Pancreas (tissue), 10 donors: Measurements from ENCODE around the gene TBC1D5. TPM values are rescaled to one million over a fixed set of nuclear protein-coding genes. Genes with fewer than 3 reads are reported as not detected.

ENCODE experiments used
- ATAC-seq, 4 donors: fragments of 200-7000 bp; cut with Tn5 transposase; one replicate each; pipeline versions ENCODE4 v1.8.0 to v1.9.1; 2020; ENCODE audit warnings: mild to moderate bottlenecking in 4 of 4, moderate library complexity in 4 of 4
- DNase-seq, 6 donors: peaks; one replicate each; pipeline ENCODE4 v3.0.0-alpha.2; 2020
- FAIRE-seq: peaks from 2 replicates; lab custom pipeline; 2012; peaks lifted over from hg19 to GRCh38; lab: Jason Lieb, UNC
- H3K27ac ChIP-seq, 4 donors: fragments of 200-600 bp; sonication (generic); 1 replicate in 3 of 4; 2 replicates in 1 of 4; pipeline versions ENCODE4 v1.5.0 to v1.8.0; 2020
- H3K27me3 ChIP-seq, 4 donors: fragments of 200-600 bp; one replicate each; pipeline ENCODE4 v1.8.0; 2021
- H3K36me3 ChIP-seq, 3 donors: fragments of 200-600 bp; sonication (generic) in 1 of 3; one replicate each; pipeline versions ENCODE4 v1.5.0 to v1.8.0; 2020 to 2021
- H3K4me1 ChIP-seq, 3 donors: fragments of 200-600 bp; one replicate each; pipeline ENCODE4 v1.8.0; 2021
- H3K4me3 ChIP-seq, 4 donors: fragments of 200-600 bp; sonication (generic) in 2 of 4; one replicate each; pipeline versions ENCODE4 v1.5.0 to v1.8.0; 2020 to 2021
- H3K9me3 ChIP-seq, 4 donors: fragments of 200-600 bp; one replicate each; pipeline ENCODE4 v1.8.0; 2021
- CTCF ChIP-seq, 4 donors: fragments of 200-600 bp; sonication (generic) in 3 of 4; IDR thresholded peaks; one replicate each; pipeline versions ENCODE4 v1.5.0 to v1.8.0; 2021; ENCODE audit warnings: antibody characterized with exemption in 4 of 4
- WGBS, 2 donors: extraction: QIAGEN DNeasy Blood & Tissue Kit; methylation state at CpG; one replicate each; pipeline ENCODE4 v1.1.7; 2013; 5-methylcytosine and 5-hydroxymethylcytosine counted together
- intact Hi-C, 3 donors: fragments of 100-400 bp; cut with DNase I; formaldehyde crosslinking; loops; one replicate each; pipeline versions ENCODE4 v1.11.1 to v1.14.2; 2022
- polyA plus RNA-seq, 2 donors: library from polyadenylated mRNA; stranded (reverse); fragments of 200-250 nt; gene quantifications; one replicate each; pipeline ENCODE4 v1.2.3, GENCODE V29; 2013
- total RNA-seq, 6 donors: library from RNA; stranded (reverse); fragmentation: NEBNext Ultra II Directional in 4 of 6; extraction: Animal tissue kit (Norgen Biotek cat#: 25700) in 4 of 6; gene quantifications; one replicate each; pipeline versions ENCODE4 v1.2.1 to v1.2.4, GENCODE V29; 2021 to 2023
- donor health status: healthy with polysubstance abuse.
- donor health status: DM: no; HTN: no; CAD: no; lungs with moderate emphysema.
- donor health status: DM: no; HTN: no; CAD: no.
- donor health status: control.
- donor health status: control.
- donor health status: Bipolar disorder and iron deficiency.
- donor health status: DM: yes; HTN: yes; CAD: no.
- donor health status: DM: no; HTN: no; CAD: no.
- donor health status: DM: no; HTN: no; CAD: no.
- donor health status: DM: yes; HTN: yes; CAD: no.

TBC1D5 gene
- total and polyA plus RNA-seq, 8 donors = 6.5 to 39.2 (median 19.9) TPM

- Histone ChIP-seq H3K4me3 (no peak overlapping the region), H3K27me3 (no peaks in the 10 kb centered on the region), H3K27ac (no peak overlapping the region), H3K4me1 (no peaks in the 10 kb centered on the region), H3K9me3 (no peaks in the 10 kb centered on the region), H3K36me3 (peaks cover 0 to 10% (median 0%) of the 10 kb centered on the region in 3 donors)
- intact Hi-C loops = no loop called here
- DNase-seq (no peak), ATAC-seq (no peak), FAIRE-seq (peak; percentile 5)
- WGBS, 2 donors = 85 to 88% methylated on average over 4 of the region's 4 CpGs
- TF ChIP-seq CTCF (IDR thresholded peaks at IDR 0.05) = no peak
These were observed 369.8 kb downstream of the TBC1D5 start for GRCh38 chr3:17372362-17373210.

- 91 to 92% methylated on average over 2 of the region's 2 CpGs for WGBS, 2 donors
- DNase-seq = no peak
- Histone ChIP-seq H3K36me3 (peaks cover 0 to 10% (median 0%) of the 10 kb centered on the region in 3 donors), H3K4me3 (no peak overlapping the region), H3K27ac (no peak overlapping the region), H3K27me3 (no peaks in the 10 kb centered on the region), H3K4me1 (no peaks in the 10 kb centered on the region), H3K9me3 (no peaks in the 10 kb centered on the region)
- intact Hi-C loops = no loop called here
- no peak for FAIRE-seq
- TF ChIP-seq CTCF (IDR thresholded peaks at IDR 0.05) = no peak
- no peak for ATAC-seq
These were observed 372.5 kb downstream of the TBC1D5 start for GRCh38 chr3:17369973-17370372.

GRCh38 chr3:17367171-17367570, 375.3 kb downstream of the TBC1D5 start:
- H3K27ac ChIP-seq = no peak overlapping the region
- H3K4me3 ChIP-seq = no peak overlapping the region
- H3K4me1 ChIP-seq = no peaks in the 10 kb centered on the region
- DNase-seq (no peak), FAIRE-seq (no peak), ATAC-seq (no peak)
- H3K9me3 ChIP-seq = no peaks in the 10 kb centered on the region
- TF ChIP-seq CTCF (IDR thresholded peaks at IDR 0.05) = no peak
- H3K36me3 ChIP-seq = peaks cover 0 to 10% (median 0%) of the 10 kb centered on the region in 3 donors
- intact Hi-C loops = no loop called here
- H3K27me3 ChIP-seq = no peaks in the 10 kb centered on the region
- WGBS, 2 donors = 92 to 100% methylated on average over 1 of the region's 1 CpG

GRCh38 chr3:17360991-17361390, 381.4 kb downstream of the TBC1D5 start:
- FAIRE-seq (no peak), ATAC-seq (no peak), DNase-seq (no peak)
- Histone ChIP-seq H3K4me1 (no peaks in the 10 kb centered on the region), H3K9me3 (no peaks in the 10 kb centered on the region), H3K27me3 (no peaks in the 10 kb centered on the region), H3K27ac (no peak overlapping the region), H3K4me3 (no peak overlapping the region), H3K36me3 (no peaks in the 10 kb centered on the region)
- TF ChIP-seq CTCF (IDR thresholded peaks at IDR 0.05) = no peak
- 92 to 94% methylated on average over 3 of the region's 3 CpGs for WGBS, 2 donors
- intact Hi-C loops = no loop called here

- FAIRE-seq = no peak
- intact Hi-C loops = no loop called here
- H3K27ac ChIP-seq = no peak overlapping the region
- H3K4me1 ChIP-seq = no peaks in the 10 kb centered on the region
- H3K36me3 ChIP-seq = no peaks in the 10 kb centered on the region
- 62 to 76% methylated on average over 1 of the region's 1 CpG for WGBS, 2 donors
- no peak for ATAC-seq
- no peak for TF ChIP-seq CTCF (IDR thresholded peaks at IDR 0.05)
- H3K4me3 ChIP-seq = no peak overlapping the region
- H3K9me3 ChIP-seq = no peaks in the 10 kb centered on the region
- H3K27me3 ChIP-seq = no peaks in the 10 kb centered on the region
- DNase-seq = no peak
These were observed 382.5 kb downstream of the TBC1D5 start for GRCh38 chr3:17359911-17360310.
